Measurements from ENCODE around the gene SH2D2A.

The SH2D2A gene

GRCh38 chr1:156816561-156817328 is at the start of gene SH2D2A:
SH2D2A (minus strand) TSS chr1:156816848; CDS start chr1:156816708, 140 bp downstream.
- peak; percentile 91 to 95 for DNase-seq (ENCODE audit: low read depth in 2 of 2)

- no peak for DNase-seq (ENCODE audit: low read depth in 2 of 2)
Measured at GRCh38 chr1:156865865-156866248, 49.2 kb upstream of the SH2D2A start.

- DNase-seq (ENCODE audit: low read depth in 2 of 2) = no peak
Measured at GRCh38 chr1:156865258-156865657, 48.6 kb upstream of the SH2D2A start.

GRCh38 chr1:156864796-156865195 is 48.1 kb upstream of the SH2D2A start:
- no peak for DNase-seq (ENCODE audit: low read depth in 2 of 2)

- DNase-seq (ENCODE audit: low read depth in 2 of 2) = no peak
Measured at GRCh38 chr1:156863631-156864030, 47.0 kb upstream of the SH2D2A start.

GRCh38 chr1:156862997-156863599 is 46.5 kb upstream of the SH2D2A start:
- DNase-seq (ENCODE audit: low read depth in 2 of 2) = no peak

- DNase-seq (ENCODE audit: low read depth in 2 of 2) = no peak
Measured at GRCh38 chr1:156862584-156862983, 45.9 kb upstream of the SH2D2A start.

- peak in 1 of 2 donors; percentile 30 for DNase-seq (ENCODE audit: low read depth in 2 of 2)
Measured at GRCh38 chr1:156860628-156861423, 44.2 kb upstream of the SH2D2A start, which contains the start of gene NTRK1. NTRK1 (plus strand) TSS chr1:156860865; CDS start chr1:156860935, 70 bp downstream.

GRCh38 chr1:156860113-156860627 is 43.5 kb upstream of the SH2D2A start:
- no peak for DNase-seq (ENCODE audit: low read depth in 2 of 2)

GRCh38 chr1:156859523-156860112 is 43.0 kb upstream of the SH2D2A start:
- no peak for DNase-seq (ENCODE audit: low read depth in 2 of 2)

- DNase-seq (ENCODE audit: low read depth in 2 of 2) = no peak
Measured at GRCh38 chr1:156858959-156859522, 42.4 kb upstream of the SH2D2A start, which contains the start of gene INSRR. INSRR (minus strand) TSS chr1:156859117; CDS start chr1:156858621, 496 bp downstream.

GRCh38 chr1:156858555-156858956 is 41.9 kb upstream of the SH2D2A start:
- DNase-seq (ENCODE audit: low read depth in 2 of 2) = no peak

GRCh38 chr1:156857532-156857931 is 40.9 kb upstream of the SH2D2A start:
- DNase-seq (ENCODE audit: low read depth in 2 of 2) = no peak

GRCh38 chr1:156856282-156856785 is 39.7 kb upstream of the SH2D2A start:
- no peak for DNase-seq (ENCODE audit: low read depth in 2 of 2)

GRCh38 chr1:156854634-156855033 is 38.0 kb upstream of the SH2D2A start:
- DNase-seq (ENCODE audit: low read depth in 2 of 2) = no peak

GRCh38 chr1:156853761-156854160 is 37.1 kb upstream of the SH2D2A start:
- DNase-seq (ENCODE audit: low read depth in 2 of 2) = no peak

GRCh38 chr1:156852418-156852874 is 35.8 kb upstream of the SH2D2A start:
- DNase-seq (ENCODE audit: low read depth in 2 of 2) = no peak

GRCh38 chr1:156851779-156852417 is 35.2 kb upstream of the SH2D2A start:
- no peak for DNase-seq (ENCODE audit: low read depth in 2 of 2)

GRCh38 chr1:156849151-156849496 is 32.5 kb upstream of the SH2D2A start:
- no peak for DNase-seq (ENCODE audit: low read depth in 2 of 2)

GRCh38 chr1:156848461-156849150 is 32.0 kb upstream of the SH2D2A start:
- peak in 1 of 2 donors; percentile 26 for DNase-seq (ENCODE audit: low read depth in 2 of 2)

Data from stimulated activated CD8-positive, alpha-beta memory T cell treated with anti-CD3 and anti-CD28 coated beads, Interleukin-15, amount 100 ng/mL, for 4 hours (primary cell).